SJSA1 (cell line): ENCODE results near the gene WDSUB1. TPM values are rescaled to one million over a fixed set of nuclear protein-coding genes. Genes with fewer than 3 reads are reported as not detected.

ENCODE experiments used
- DNase-seq, 2 experiments: peaks; one replicate each; pipeline ENCODE4 v3.0.0-alpha.2; 2015 to 2020; ENCODE audit warnings: low spot score in 2 of 2, low read depth in 1 of 2
- H3K27ac ChIP-seq: fragments of 250-450 bp; sonication (Bioruptor Pico); 2 replicates; pipeline ENCODE4 v1.5.1; 2020; ENCODE audit warnings: mild to moderate bottlenecking, moderate library complexity
- H3K27me3 ChIP-seq: fragments of 250-450 bp; sonication (Bioruptor Pico); replicated peaks from 2 replicates; pipeline ENCODE4 v1.5.1; 2020; ENCODE audit warnings: mild to moderate bottlenecking, moderate library complexity
- H3K36me3 ChIP-seq: fragments of 250-450 bp; sonication (Bioruptor Pico); 2 replicates; pipeline ENCODE4 v1.5.1; 2020; ENCODE audit warnings: mild to moderate bottlenecking
- H3K4me1 ChIP-seq: fragments of 250-450 bp; sonication (Bioruptor Pico); replicated peaks from 2 replicates; pipeline ENCODE4 v1.6.1; 2021; ENCODE audit warnings: mild to moderate bottlenecking
- H3K4me3 ChIP-seq: fragments of 250-450 bp; sonication (Bioruptor Pico); 2 replicates; pipeline ENCODE4 v1.5.1; 2020; ENCODE audit warnings: mild to moderate bottlenecking
- H3K9me3 ChIP-seq: fragments of 250-450 bp; sonication (Bioruptor Pico); replicated peaks from 2 replicates; pipeline ENCODE4 v1.5.1; 2020; ENCODE audit warnings: mild to moderate bottlenecking
- total RNA-seq: library from RNA; depleted of rRNA; stranded (reverse); fragments of >200 nt; shearing (Covaris generic); gene quantifications from 2 replicates; pipeline ENCODE4 v1.2.3, GENCODE V29; 2014

The WDSUB1 gene
- total RNA-seq, 1 experiment from 2014 or later = 8.4 TPM

DNA sequence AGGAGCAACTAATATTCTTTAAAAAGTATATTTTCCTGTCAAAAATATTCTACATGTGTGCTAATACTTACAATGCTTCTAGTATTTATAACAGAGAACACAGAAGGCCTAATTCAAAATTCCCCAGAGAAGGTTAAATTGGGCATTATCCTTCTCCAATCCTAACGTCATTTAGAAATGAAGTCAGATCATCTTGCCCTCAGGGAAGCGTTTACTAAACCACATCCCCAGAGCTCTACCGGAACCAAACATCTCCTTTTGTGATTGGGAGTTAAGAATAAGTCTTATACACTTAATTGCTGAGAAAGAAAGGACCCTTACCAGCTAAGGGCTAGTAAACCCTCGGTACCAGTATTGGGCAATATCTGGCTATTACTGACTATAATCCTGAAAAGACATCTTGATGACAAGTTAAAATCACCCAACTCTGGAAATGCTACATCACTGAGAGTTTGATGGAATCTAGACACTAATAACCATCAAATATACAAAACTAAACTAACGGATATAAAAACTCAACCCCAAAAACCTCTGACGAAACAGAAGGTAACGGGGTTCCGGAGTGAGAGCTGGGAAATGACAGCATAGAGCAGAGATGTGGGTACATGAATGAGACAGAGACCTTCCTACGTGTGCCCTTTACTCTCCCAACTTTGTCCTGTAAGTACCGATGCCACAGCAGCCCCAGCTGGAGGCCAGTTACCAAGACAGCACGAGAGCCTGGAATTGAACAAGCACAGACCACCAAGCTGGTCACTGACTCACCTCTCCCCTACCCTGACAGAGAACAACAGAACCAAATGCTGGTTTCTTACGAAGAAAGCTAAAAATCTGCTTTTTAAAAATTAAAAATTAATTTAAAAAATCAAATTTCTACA, 35.0 kb downstream of the WDSUB1 start:
- no peak overlapping the region for H3K4me3 ChIP-seq
- H3K4me1 ChIP-seq = peaks cover 18% of the 10 kb centered on the region
- no peak overlapping the region for H3K27ac ChIP-seq
- no peaks in the 10 kb centered on the region; the same call in 1 of the 2 replicates for H3K36me3 ChIP-seq
- H3K27me3 ChIP-seq = no peaks in the 10 kb centered on the region
- no peak for DNase-seq
- no peaks in the 10 kb centered on the region for H3K9me3 ChIP-seq

DNA sequence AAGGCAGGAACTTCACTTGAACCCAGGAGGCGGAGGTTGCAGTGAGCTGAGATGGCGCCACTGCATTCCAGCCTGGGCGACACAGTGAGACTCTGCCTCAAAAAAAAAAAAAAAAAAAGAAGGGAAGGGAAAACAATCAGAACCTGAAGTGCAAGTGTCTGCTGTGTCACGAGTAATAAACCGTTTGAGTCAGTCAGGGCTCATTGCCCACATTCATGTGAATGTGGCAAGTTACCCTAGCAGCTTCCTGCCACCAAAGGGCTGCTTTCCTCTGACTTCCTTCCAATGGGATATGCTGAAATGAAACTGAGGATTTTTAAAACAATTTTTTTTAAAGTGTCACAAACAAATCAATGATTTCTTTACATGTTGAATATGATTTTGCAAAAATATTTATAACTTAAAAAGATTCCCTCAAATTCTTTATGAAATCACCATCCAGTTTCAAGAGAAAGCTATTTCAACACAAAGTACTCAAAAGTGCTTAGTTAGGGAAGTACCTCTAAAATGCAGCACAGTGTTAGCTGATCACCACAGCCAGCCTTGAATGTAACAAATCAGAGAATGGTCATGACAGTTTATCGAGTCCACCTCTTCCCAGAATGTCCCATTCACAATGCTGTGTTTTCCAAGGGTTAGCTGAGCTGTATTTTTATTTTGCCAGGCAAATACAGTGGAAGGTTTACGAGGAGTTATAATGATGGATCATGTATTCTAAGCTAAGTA, 36.4 kb downstream of the WDSUB1 start:
- no peak overlapping the region for H3K4me3 ChIP-seq
- no peaks in the 10 kb centered on the region for H3K9me3 ChIP-seq
- H3K27ac ChIP-seq = peak overlapping the region; percentile 41

DNA sequence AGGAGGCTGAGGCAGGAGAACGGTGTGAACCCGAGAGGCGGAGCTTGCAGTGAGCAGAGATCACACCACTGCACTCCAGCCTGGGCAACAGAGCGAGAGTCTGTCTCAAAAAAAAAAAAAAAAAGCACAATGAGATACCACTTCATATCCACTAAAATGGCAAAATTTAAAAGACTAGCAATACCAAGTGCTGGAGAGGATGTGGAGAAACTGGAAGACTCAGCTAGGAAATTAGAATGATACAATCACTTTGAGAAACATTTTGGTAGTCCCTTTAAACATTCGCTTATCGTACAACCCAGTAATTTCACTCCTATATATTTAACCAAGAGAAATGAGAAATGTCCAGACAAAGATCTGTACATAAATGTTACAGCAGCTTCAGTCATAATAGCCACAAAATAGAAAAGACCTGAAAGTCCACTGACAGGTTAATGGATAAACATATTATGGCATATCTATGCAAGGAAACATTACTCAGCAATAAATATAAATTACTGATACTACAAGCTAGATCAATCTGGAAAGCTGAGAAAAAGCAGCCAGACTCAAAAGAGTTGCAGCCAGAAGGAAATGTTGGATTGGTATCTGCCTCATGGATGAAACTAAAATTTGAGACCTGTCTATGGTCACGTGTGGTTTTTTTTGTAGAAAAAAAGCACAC, 40.0 kb downstream of the WDSUB1 start:
- Histone ChIP-seq H3K36me3 (peaks cover 9% of the 10 kb centered on the region), H3K4me1 (peaks cover 11% of the 10 kb centered on the region), H3K4me3 (no peak overlapping the region), H3K9me3 (no peaks in the 10 kb centered on the region), H3K27me3 (no peaks in the 10 kb centered on the region), H3K27ac (no peak overlapping the region)
- no peak for DNase-seq

More for the DNA sequence above, 36.4 kb downstream of the WDSUB1 start:
- DNase-seq = peak; percentile 74 to 75
- Histone ChIP-seq H3K36me3 (no peaks in the 10 kb centered on the region; the same call in 1 of the 2 replicates), H3K27me3 (no peaks in the 10 kb centered on the region), H3K4me1 (peaks cover 11% of the 10 kb centered on the region)

DNA sequence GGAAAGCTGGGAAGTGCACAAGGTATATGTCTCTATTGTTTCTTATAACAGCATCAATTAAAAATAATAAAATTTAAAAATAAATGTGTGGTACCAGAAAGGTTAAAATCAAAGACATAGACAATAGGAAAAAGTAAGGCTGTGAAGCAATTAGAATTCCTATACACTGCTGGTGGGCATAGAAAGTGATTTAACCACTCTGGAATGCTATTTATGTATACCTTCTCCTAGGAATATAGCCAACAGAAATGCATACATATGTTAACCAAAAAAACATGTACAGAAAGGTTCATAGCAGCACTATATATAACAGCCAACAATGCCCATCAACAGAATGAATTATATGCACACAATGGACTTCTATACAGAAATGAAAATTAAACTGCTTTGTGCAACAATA, 43.0 kb downstream of the WDSUB1 start:
- H3K9me3 ChIP-seq = no peaks in the 10 kb centered on the region
- no peak overlapping the region for H3K27ac ChIP-seq
- H3K36me3 ChIP-seq = peaks cover 26% of the 10 kb centered on the region
- no peaks in the 10 kb centered on the region for H3K27me3 ChIP-seq
- H3K4me1 ChIP-seq = no peaks in the 10 kb centered on the region
- DNase-seq = no peak
- no peak overlapping the region for H3K4me3 ChIP-seq

DNA sequence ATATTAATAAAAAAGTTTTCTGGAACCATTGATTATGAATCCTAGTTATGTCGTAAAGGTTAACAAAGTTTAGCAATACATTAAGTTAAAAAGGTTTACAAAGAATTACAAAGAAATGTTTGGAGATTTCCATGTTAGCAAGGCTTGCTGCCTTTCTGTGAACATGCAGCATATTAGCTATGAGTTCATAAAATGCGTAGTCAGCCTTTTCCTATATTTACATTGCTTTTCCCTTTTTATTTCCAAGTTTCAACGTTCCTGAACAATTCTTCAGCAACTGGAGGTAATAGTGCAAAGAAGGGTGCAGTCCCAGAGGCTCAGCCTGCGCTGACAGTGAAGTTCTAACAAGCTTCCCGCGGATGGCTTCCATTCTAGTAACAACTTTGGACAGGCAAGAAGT, 51.6 kb downstream of the WDSUB1 start:
- no peaks in the 10 kb centered on the region for H3K4me1 ChIP-seq
- no peaks in the 10 kb centered on the region for H3K9me3 ChIP-seq
- no peaks in the 10 kb centered on the region for H3K27me3 ChIP-seq
- peaks cover 50% of the 10 kb centered on the region for H3K36me3 ChIP-seq
- H3K27ac ChIP-seq = no peak overlapping the region
- no peak for DNase-seq
- no peak overlapping the region for H3K4me3 ChIP-seq

DNA sequence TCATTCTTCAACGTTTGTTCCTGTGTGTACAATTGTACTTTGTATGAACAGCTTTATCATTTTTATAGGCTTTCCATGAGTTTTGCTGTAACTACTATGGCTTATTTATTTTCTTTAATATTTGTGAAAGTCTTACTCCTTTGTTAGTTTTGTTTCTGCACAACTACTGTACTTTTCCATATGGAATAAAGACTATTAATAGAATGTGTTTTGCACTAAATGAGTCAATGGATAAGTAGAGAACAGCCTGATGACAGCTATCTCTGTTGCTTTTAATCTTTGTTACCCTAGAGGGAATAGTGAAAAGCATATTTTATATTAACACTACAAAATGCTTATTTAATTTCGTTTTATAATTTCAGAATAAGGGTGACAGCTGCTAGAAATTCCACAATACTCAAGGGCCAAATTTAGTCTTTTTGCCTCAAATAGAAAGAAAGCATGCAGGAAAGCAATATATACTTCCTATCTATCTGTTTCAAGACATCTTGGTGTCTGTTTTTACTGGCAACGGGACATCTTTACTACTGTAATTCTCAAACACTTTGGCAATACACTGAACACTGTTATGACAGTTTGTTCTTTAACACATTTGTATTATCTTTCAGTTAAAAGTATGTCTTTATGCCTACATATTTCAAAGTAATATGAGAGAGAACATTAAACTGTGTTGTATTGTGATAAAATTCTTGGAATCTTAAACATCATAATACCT, 53.9 kb downstream of the WDSUB1 start:
- no peak overlapping the region for H3K4me3 ChIP-seq
- no peaks in the 10 kb centered on the region for H3K27me3 ChIP-seq
- H3K9me3 ChIP-seq = no peaks in the 10 kb centered on the region
- H3K4me1 ChIP-seq = no peaks in the 10 kb centered on the region
- no peak for DNase-seq
- peaks cover 62% of the 10 kb centered on the region for H3K36me3 ChIP-seq
- no peak overlapping the region for H3K27ac ChIP-seq

DNA sequence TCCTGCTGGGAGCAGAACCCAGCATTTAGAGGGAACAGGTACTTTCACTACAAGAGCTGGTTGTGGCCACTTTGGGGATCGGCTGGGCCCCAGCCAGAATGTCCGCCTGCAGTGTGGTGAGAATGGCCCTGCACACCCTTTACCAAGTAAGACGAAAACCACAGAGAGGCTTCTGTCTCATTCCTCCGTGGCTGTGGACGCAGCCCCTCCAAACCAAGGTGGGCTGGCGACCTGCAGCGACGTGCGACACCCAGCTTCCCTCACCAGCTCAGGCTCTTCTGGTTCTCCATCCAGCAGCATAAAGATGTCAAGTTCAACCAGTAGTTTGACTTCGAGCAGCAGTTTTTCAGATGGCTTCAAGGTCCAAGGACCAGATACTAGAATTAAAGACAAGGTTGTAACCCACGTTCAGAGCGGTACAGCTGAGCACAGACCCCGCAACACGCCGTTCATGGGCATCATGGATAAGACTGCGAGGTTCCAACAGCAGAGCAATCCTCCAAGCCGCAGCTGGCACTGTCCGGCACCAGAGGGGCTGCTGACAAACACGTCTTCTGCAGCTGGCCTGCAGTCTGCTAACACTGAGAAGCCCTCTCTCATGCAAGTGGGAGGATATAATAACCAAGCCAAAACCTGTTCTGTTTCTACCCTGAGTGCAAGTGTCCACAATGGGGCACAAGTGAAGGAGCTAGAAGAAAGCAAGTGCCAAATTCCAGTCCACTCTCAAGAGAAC, 56.2 kb downstream of the WDSUB1 start:
- Histone ChIP-seq H3K27ac (no peak overlapping the region), H3K4me3 (no peak overlapping the region), H3K4me1 (peaks cover 8% of the 10 kb centered on the region), H3K27me3 (no peaks in the 10 kb centered on the region), H3K36me3 (peaks cover 71% of the 10 kb centered on the region), H3K9me3 (no peaks in the 10 kb centered on the region)
- no peak for DNase-seq

DNA sequence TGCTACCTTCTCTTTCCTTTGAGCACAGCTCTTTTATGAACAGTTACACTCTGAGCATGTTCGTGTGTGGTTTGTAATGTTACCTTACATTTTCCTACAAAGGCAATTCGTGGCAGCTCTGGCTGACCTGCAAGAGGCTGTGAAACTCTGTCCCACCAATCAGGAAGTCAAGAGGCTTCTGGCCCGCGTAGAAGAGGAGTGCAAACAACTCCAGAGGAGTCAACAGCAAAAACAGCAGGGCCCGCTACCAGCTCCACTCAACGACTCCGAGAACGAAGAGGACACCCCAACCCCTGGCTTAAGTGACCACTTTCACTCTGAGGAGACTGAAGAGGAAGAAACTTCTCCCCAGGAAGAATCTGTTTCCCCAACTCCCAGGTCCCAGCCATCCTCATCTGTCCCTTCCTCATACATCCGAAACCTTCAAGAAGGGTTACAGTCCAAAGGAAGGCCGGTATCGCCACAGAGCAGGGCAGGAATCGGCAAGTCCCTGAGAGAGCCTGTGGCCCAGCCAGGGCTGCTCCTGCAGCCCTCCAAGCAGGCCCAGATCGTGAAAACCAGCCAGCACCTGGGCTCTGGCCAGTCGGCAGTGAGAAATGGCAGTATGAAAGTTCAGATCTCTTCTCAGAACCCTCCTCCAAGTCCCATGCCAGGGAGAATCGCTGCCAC, 56.9 kb downstream of the WDSUB1 start:
- H3K4me3 ChIP-seq = no peak overlapping the region
- H3K36me3 ChIP-seq = peaks cover 71% of the 10 kb centered on the region
- H3K4me1 ChIP-seq = peaks cover 8% of the 10 kb centered on the region
- H3K27ac ChIP-seq = no peak overlapping the region
- no peaks in the 10 kb centered on the region for H3K9me3 ChIP-seq
- DNase-seq = no peak
- H3K27me3 ChIP-seq = no peaks in the 10 kb centered on the region

DNA sequence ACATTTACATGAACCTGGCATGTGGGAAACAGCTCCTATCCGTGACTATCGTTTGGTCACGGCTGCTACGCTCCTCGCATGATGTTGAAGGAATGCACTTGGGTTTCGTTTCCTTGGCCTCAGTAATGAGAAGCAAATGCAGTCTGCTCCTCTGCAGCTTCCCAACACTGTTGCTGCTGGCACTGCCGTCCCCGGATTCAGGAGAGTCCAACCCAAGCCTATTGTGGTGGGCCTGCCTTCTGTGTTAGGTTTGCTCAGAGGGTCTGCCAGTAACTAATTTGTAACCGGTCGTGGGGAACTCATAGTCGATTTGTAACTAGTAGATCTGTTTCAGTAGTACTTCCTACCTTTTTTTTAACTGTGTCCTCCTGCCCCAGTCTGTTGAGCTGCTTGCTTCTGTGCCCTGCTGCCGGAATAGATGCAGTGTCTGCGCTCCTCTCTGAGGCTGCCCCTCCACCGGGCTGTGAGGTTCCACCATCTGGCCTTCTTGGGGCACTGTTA, 58.4 kb downstream of the WDSUB1 start:
- no peak for DNase-seq
- no peaks in the 10 kb centered on the region for H3K27me3 ChIP-seq
- no peak overlapping the region for H3K27ac ChIP-seq
- H3K4me3 ChIP-seq = no peak overlapping the region
- H3K36me3 ChIP-seq = peaks cover 77% of the 10 kb centered on the region
- no peaks in the 10 kb centered on the region for H3K9me3 ChIP-seq
- peaks cover 8% of the 10 kb centered on the region for H3K4me1 ChIP-seq

DNA sequence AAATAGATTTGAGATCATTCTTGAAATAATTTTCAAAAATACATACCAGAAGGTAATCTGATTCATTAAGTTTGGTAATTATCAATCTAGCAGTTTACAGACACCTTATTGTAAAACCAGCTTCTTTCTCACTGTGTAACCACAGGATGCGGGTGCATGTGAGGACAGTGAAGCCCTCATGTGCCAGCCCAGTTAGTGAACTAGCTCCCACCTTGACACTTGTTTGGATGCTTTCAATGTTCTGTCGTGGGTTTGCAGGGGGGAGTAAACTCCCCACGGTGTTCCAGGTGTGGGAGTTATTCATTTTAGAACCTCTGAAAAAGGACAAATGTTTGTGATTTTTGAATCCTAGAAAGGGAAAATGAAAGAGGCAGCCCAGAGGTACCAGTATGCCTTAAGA, 59.0 kb downstream of the WDSUB1 start:
- H3K27ac ChIP-seq = no peak overlapping the region
- H3K27me3 ChIP-seq = no peaks in the 10 kb centered on the region
- no peak overlapping the region for H3K4me3 ChIP-seq
- no peak for DNase-seq
- no peaks in the 10 kb centered on the region for H3K9me3 ChIP-seq
- peaks cover 79% of the 10 kb centered on the region for H3K36me3 ChIP-seq
- peaks cover 8% of the 10 kb centered on the region for H3K4me1 ChIP-seq

DNA sequence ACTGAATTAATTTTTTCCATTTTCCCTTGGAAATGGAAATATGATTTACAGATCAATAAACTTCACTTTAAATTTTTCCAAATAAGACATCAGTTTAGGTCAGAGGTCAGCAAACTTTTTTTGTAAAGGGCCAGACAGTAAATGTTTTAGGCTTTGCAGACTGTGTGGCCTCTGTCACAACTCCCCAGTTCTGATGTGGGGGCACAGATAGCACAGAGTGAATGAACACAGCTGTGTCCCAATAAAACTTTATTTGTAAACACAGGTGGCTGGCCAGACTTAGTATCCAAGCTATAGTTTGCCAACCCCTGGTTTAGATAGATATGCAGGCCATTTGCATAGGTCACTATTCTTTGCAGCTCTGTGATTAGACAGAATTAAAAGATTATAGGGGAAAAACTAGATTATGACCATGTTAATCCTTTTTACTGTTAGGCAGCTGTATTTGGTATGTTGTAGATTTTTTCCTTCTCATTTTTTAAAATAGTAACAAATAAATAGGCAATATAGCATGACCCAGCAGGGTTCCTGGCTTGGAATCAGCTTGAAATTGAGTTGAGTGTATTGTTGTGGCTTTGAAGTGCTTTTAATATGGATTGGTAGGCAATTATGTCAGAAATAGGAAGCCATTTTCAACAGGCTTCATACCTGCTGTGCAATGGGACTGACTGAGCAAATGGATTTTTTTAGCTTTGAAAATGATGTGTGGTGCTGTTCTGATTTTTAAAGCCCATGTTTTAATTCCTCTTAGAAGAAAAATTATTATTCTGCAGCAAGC, 59.7 kb downstream of the WDSUB1 start:
- H3K27me3 ChIP-seq = no peaks in the 10 kb centered on the region
- no peak for DNase-seq
- H3K27ac ChIP-seq = no peak overlapping the region

DNA sequence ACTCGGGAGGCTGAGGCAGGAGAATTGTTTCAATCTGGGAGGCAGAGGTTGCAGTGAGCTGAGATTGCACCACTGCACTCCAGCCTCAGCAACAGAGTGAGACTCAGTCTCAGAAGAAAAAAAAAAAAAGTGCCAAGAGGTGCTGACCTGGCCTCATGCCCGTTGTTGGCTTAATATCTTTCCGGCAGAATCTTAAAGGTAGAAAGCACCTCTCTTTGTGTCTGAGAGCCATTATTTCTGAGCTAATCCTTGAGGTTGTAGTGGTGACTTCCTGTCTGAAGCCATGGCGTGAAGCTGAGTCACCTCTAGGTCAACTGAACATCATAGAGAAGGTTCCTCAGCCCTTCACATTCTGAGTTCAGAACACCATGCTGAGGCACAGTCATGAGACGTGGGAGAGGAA, 60.4 kb downstream of the WDSUB1 start:
- no peak overlapping the region for H3K4me3 ChIP-seq
- H3K4me1 ChIP-seq = peaks cover 8% of the 10 kb centered on the region
- H3K9me3 ChIP-seq = no peaks in the 10 kb centered on the region
- no peaks in the 10 kb centered on the region for H3K27me3 ChIP-seq
- DNase-seq = peak in 1 of 2 experiments; percentile 28
- H3K27ac ChIP-seq = no peak overlapping the region
- H3K36me3 ChIP-seq = peaks cover 85% of the 10 kb centered on the region

More for the DNA sequence above, 59.7 kb downstream of the WDSUB1 start:
- H3K9me3 ChIP-seq = no peaks in the 10 kb centered on the region
- H3K36me3 ChIP-seq = peaks cover 83% of the 10 kb centered on the region
- no peak overlapping the region for H3K4me3 ChIP-seq
- H3K4me1 ChIP-seq = peaks cover 8% of the 10 kb centered on the region
